LNCAP (cell line): Measurements from ENCODE around the gene FER.

Experiments used
- TF ChIP-seq, protein P1 (sequence below): fragments of 450-650 bp; IDR thresholded peaks from 2 replicates; pipeline ENCODE4 v1.5.1; 2017; ENCODE audit warnings: mild to moderate bottlenecking

FER gene

DNA sequence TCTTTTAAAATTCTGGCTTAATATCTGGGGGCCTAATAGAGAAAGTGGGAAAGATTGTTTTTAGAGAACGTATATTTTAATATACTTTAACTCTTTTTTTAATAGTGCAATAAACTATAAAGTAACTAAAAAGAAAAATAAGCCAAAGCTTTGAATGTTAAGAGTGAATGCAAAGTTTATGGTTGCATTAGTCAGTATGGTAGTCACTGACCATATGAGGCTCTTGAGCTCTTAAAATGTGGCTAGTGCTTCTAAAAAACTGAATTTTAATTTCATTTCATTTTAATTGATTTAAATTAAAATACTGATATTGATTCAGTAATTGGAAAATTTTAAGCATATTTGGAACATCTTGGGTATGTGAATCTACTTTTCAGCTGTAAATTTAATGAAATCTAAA, 351.4 kb downstream of the FER start:
- TF ChIP-seq, protein P1, sequence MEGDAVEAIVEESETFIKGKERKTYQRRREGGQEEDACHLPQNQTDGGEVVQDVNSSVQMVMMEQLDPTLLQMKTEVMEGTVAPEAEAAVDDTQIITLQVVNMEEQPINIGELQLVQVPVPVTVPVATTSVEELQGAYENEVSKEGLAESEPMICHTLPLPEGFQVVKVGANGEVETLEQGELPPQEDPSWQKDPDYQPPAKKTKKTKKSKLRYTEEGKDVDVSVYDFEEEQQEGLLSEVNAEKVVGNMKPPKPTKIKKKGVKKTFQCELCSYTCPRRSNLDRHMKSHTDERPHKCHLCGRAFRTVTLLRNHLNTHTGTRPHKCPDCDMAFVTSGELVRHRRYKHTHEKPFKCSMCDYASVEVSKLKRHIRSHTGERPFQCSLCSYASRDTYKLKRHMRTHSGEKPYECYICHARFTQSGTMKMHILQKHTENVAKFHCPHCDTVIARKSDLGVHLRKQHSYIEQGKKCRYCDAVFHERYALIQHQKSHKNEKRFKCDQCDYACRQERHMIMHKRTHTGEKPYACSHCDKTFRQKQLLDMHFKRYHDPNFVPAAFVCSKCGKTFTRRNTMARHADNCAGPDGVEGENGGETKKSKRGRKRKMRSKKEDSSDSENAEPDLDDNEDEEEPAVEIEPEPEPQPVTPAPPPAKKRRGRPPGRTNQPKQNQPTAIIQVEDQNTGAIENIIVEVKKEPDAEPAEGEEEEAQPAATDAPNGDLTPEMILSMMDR, result no peak

DNA sequence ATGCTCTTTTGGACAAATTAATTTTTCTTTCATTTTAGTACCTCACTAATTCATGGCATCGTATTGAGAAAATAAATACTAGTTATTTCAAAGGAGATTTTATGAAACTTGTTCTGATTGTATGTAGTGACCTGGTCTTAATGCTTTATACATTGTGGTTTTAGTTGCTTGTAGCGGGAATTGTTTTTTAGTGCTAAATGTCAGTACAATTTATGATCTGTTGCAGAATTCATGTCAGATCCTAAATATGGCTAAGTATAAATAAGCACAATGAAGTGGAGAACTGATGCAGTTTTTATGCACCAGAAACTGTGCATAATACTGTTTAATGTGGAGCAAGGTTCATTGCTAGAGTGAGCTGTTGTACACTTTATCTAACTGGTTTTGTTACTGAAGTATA, 353.3 kb downstream of the FER start:
- TF ChIP-seq, protein P1, result no peak

DNA sequence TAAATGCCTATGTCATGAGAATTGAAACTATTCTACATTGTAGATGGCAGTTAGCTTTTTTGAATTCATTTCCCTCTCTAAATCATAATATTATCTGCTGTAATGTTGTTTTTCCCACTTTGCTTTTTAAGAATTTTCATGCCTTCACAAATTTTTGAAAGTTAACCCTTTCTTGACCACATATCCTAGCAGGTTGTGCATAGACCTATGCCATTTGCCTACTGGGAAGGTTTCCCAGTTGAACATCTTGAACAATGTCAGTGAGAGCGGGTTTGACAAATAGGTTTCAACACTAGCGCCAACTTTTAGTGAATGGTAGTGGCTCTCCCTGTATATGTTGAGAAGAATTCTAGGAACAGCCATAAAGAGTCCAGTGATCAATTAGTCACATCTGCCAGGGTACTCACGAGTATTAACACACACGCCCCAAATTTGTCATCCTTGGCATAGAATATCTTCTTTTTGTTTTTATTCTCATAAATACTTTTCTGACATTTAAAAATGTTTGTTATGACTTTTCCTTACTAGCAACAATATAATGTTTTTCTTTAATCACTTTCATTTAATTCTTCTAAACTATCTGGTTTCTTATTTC, 354.5 kb downstream of the FER start:
- TF ChIP-seq, protein P1, result no peak

DNA sequence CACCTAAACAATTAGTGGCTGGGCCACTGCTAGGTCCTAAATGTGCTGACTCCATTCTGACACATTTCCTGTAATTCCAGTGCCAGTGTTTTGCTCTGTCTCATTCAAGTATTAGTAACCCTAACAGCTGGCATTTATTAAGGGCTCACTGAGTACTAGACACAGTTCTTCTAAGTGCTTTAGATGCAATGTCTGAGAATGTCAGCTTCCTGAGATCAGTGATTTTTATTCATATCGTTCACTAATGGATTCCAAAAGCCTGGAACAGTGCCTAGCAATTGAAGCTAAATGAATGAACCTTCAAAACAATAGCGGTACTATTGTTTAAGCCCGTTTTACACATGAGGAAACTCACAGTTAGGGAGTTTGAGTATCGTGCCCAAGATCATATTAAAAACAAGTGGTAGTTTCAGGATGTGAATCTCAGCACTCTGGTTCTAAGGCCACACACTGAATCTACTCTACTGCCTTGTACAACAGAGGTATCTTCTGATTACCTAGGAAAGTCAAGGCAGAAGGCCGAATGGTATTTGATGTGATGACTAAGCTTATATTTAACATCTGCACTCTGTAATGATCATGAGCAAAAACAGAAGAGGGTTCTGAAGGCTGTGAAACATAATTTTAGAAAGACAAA, 358.1 kb downstream of the FER start:
- TF ChIP-seq, protein P1, result no peak

DNA sequence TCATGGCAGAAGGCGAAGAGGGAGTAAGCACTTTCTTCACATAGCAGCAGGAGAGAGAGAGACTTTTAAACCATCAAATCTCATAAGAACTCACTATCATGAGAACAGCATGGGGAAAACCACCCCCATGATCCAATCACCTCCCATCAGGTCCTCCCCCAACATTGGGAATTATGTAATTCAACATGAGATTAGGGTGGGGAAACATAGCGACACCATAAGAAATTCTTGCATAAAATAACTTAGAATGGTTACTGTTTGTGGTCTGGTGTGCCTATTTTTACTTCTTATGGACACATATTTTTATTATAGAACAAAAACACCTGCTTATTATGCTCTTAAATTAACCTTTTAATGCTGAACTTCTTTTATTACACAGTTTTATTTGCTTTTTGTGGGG, 364.0 kb downstream of the FER start:
- TF ChIP-seq, protein P1, result no peak

DNA sequence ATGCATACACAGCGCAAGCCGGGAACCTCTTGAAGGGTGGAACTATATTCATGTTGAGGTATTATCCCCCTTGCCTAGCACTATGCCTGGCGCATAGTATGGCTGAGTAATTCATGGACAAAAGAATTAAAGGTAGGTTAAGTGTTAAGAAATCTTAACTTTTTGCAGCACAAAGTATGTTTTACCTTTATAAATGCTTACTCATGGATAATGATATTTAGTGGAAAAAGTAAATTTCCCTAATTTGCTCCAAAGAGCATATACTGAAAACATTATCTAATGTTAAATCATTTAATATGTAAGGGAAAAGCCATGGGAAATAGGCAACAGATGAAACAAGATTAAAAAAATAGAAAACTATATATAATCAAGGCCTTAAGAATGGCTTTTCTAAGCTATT, 365.9 kb downstream of the FER start:
- TF ChIP-seq, protein P1, result no peak

DNA sequence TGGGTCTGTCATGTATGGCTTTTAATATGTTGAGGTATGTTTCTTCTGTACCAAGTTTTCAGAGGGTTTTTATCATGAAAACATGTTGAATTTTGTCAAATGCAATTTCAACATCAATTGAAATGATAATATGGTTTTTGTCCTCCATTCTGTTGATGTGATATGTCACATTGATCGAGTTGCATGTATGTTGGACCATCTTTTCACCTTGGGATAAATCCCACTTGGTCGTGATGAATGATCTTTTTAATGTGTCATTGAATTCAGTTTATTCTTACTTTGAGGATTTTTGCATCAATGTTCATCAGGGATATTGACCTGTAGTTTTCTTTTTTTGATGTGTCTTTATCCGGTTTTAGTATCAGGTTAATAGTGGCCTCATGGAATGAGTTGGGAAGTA, 373.5 kb downstream of the FER start:
- TF ChIP-seq, protein P1, result no peak
